DOHH2 (cell line): ENCODE data around the gene ROR2.

Source experiments
- H3F3A ChIP-seq: fragments of 200-600 bp; sonication (generic), shearing (Covaris generic); 2 replicates; pipeline ENCODE4 v1.6.0; 2016; ENCODE audit warnings: antibody characterized with exemption, mild to moderate bottlenecking; ENCODE audit not compliant: control insufficient read depth, insufficient read depth
- H3K27ac ChIP-seq: fragments of 200-600 bp; sonication (generic); 2 replicates; pipeline ENCODE4 v1.5.1; 2014; ENCODE audit warnings: low read depth, mild to moderate bottlenecking, low read length, moderate library complexity
- H3K27me3 ChIP-seq: fragments of 200-600 bp; sonication (generic); 2 replicates; pipeline ENCODE4 v1.6.1; 2014; ENCODE audit warnings: mild to moderate bottlenecking, low read length, mixed read lengths; ENCODE audit not compliant: control insufficient read depth
- H3K36me3 ChIP-seq: fragments of 200-600 bp; sonication (generic); 2 replicates; pipeline ENCODE4 v1.6.1; 2014; ENCODE audit warnings: mild to moderate bottlenecking, low read length, moderate library complexity, mixed read lengths; ENCODE audit not compliant: control insufficient read depth
- H3K4me1 ChIP-seq: fragments of 200-600 bp; sonication (generic); 2 replicates; pipeline ENCODE4 v1.6.1; 2014; ENCODE audit warnings: mild to moderate bottlenecking, low read length, mixed read lengths; ENCODE audit not compliant: control insufficient read depth
- H3K4me2 ChIP-seq: fragments of 200-600 bp; sonication (generic); 2 replicates; pipeline ENCODE4 v1.6.0; 2014; ENCODE audit warnings: mild to moderate bottlenecking, low read length, moderate library complexity
- H3K4me3 ChIP-seq: fragments of 200-600 bp; sonication (generic); 2 replicates; pipeline ENCODE4 v1.5.1; 2014; ENCODE audit warnings: mild to moderate bottlenecking, low read length, mixed read lengths
- H3K79me2 ChIP-seq: fragments of 200-600 bp; sonication (generic); 2 replicates; pipeline ENCODE4 v1.6.1; 2014; ENCODE audit warnings: mild to moderate bottlenecking, low read length, mixed read lengths; ENCODE audit not compliant: control insufficient read depth
- H3K9me2 ChIP-seq: fragments of 200-600 bp; sonication (generic); replicated peaks from 2 replicates; pipeline ENCODE4 v1.6.1; 2014; ENCODE audit warnings: mild to moderate bottlenecking, low read length, mixed read lengths; ENCODE audit not compliant: control insufficient read depth
- H3K9me3 ChIP-seq: fragments of 200-600 bp; sonication (generic); 2 replicates; pipeline ENCODE4 v1.6.1; 2014; ENCODE audit warnings: antibody characterized with exemption, low read length, mixed read lengths; ENCODE audit not compliant: control insufficient read depth, insufficient read depth
- H4K20me1 ChIP-seq: fragments of 200-600 bp; sonication (generic); 2 replicates; pipeline ENCODE4 v1.6.0; 2014; ENCODE audit warnings: low read depth, mild to moderate bottlenecking, antibody characterized with exemption, low read length, moderate library complexity; ENCODE audit not compliant: control insufficient read depth, insufficient read depth
- EZH2phosphoT487 ChIP-seq: fragments of 200-600 bp; sonication (generic); IDR thresholded peaks from 2 replicates; pipeline ENCODE4 v1.6.1; 2017; ENCODE audit warnings: borderline replicate concordance, mild to moderate bottlenecking, antibody characterized with exemption, low read length, moderate library complexity, mixed read lengths
- TF ChIP-seq, protein P1 (sequence below): fragments of 200-600 bp; sonication (generic); IDR thresholded peaks from one replicate; pipeline ENCODE4 v1.5.1; 2014; ENCODE audit warnings: antibody characterized with exemption, mild to moderate bottlenecking, low read depth, low read length; ENCODE audit not compliant: poor library complexity, severe bottlenecking

ROR2 gene

DNA sequence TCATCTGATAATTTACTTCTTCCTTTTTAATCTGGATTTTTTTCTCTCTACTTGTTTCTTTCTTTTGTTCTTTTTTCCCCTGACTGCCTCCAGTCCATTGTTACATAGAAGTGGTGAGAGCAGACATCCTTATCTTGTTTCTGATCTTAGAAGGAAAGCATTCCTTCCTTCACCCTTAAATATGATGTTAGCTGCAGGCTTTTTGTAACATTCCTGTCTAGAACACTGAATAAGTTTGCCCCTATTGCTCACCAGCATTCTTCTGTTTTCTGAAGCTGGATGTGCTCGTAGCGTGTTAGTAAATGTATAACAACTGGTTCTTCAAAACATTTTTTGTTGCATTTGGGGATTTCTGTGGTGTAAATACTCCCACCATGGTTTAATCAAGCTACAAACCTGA lies 389.7 kb downstream of the ROR2 start:
- Histone ChIP-seq H3K4me2 (no peak overlapping the region), H3K36me3 (no peaks in the 10 kb centered on the region), H3K27me3 (no peaks in the 10 kb centered on the region), H4K20me1 (no peaks in the 10 kb centered on the region), H3K9me2 (no peaks in the 10 kb centered on the region), H3K9me3 (no peaks in the 10 kb centered on the region), H3K27ac (no peak overlapping the region), H3K79me2 (no peaks in the 10 kb centered on the region), H3K4me3 (no peak overlapping the region), H3K4me1 (no peaks in the 10 kb centered on the region), H3F3A (no peaks in the 10 kb centered on the region)
- TF ChIP-seq, protein P1, sequence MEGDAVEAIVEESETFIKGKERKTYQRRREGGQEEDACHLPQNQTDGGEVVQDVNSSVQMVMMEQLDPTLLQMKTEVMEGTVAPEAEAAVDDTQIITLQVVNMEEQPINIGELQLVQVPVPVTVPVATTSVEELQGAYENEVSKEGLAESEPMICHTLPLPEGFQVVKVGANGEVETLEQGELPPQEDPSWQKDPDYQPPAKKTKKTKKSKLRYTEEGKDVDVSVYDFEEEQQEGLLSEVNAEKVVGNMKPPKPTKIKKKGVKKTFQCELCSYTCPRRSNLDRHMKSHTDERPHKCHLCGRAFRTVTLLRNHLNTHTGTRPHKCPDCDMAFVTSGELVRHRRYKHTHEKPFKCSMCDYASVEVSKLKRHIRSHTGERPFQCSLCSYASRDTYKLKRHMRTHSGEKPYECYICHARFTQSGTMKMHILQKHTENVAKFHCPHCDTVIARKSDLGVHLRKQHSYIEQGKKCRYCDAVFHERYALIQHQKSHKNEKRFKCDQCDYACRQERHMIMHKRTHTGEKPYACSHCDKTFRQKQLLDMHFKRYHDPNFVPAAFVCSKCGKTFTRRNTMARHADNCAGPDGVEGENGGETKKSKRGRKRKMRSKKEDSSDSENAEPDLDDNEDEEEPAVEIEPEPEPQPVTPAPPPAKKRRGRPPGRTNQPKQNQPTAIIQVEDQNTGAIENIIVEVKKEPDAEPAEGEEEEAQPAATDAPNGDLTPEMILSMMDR, result no peak
- TF ChIP-seq EZH2phosphoT487, result no peak

GRCh38 chr9:91558879-91559278 lies 391.1 kb downstream of the ROR2 start:
- Histone ChIP-seq H3K4me3 (no peak overlapping the region), H3K9me2 (no peaks in the 10 kb centered on the region), H3K9me3 (no peaks in the 10 kb centered on the region), H3K4me1 (no peaks in the 10 kb centered on the region), H3F3A (no peaks in the 10 kb centered on the region), H3K27me3 (no peaks in the 10 kb centered on the region), H3K27ac (no peak overlapping the region), H4K20me1 (no peaks in the 10 kb centered on the region), H3K36me3 (no peaks in the 10 kb centered on the region), H3K79me2 (no peaks in the 10 kb centered on the region), H3K4me2 (no peak overlapping the region)
- TF ChIP-seq EZH2phosphoT487, result no peak
- TF ChIP-seq, protein P1, result no peak

GRCh38 chr9:91558395-91558794 lies 391.6 kb downstream of the ROR2 start:
- Histone ChIP-seq H3K4me3 (no peak overlapping the region), H4K20me1 (no peaks in the 10 kb centered on the region), H3K4me2 (no peak overlapping the region), H3K27ac (no peak overlapping the region), H3K4me1 (no peaks in the 10 kb centered on the region), H3K9me3 (no peaks in the 10 kb centered on the region), H3K36me3 (no peaks in the 10 kb centered on the region), H3K27me3 (no peaks in the 10 kb centered on the region), H3F3A (no peaks in the 10 kb centered on the region), H3K79me2 (no peaks in the 10 kb centered on the region), H3K9me2 (no peaks in the 10 kb centered on the region)
- TF ChIP-seq EZH2phosphoT487, result no peak
- TF ChIP-seq, protein P1, result no peak

DNA sequence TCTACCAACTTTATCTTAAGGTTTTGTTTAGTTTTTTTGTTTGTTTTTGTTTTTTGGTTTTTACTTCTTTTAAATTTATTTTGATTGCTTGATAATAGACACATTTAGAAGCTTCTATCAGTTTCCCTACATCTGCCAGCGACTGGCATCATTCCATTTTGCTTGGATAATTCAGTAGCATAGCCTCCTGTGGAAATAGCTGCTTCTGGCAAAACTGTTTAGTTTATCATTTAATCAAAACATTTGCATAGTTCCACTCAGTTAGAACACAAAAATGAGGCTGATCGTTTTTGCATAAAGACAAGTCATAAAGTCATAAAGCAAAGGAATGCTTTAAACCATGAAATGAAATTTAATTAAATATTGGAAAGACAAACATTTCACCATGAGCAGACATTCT lies 392.7 kb downstream of the ROR2 start:
- Histone ChIP-seq H3K36me3 (no peaks in the 10 kb centered on the region), H3K79me2 (no peaks in the 10 kb centered on the region), H3K9me3 (no peaks in the 10 kb centered on the region), H3K27ac (no peak overlapping the region), H3F3A (no peaks in the 10 kb centered on the region), H3K4me3 (no peak overlapping the region), H3K9me2 (no peaks in the 10 kb centered on the region), H3K4me1 (no peaks in the 10 kb centered on the region), H4K20me1 (no peaks in the 10 kb centered on the region), H3K27me3 (no peaks in the 10 kb centered on the region), H3K4me2 (no peak overlapping the region)
- TF ChIP-seq, protein P1, result no peak
- TF ChIP-seq EZH2phosphoT487, result no peak
